Measurements from ENCODE around the gene PIP4K2A.
A peak's percentile ranks its signal among the peaks of the same experiment; 100 is the strongest.

Gene PIP4K2A

DNA sequence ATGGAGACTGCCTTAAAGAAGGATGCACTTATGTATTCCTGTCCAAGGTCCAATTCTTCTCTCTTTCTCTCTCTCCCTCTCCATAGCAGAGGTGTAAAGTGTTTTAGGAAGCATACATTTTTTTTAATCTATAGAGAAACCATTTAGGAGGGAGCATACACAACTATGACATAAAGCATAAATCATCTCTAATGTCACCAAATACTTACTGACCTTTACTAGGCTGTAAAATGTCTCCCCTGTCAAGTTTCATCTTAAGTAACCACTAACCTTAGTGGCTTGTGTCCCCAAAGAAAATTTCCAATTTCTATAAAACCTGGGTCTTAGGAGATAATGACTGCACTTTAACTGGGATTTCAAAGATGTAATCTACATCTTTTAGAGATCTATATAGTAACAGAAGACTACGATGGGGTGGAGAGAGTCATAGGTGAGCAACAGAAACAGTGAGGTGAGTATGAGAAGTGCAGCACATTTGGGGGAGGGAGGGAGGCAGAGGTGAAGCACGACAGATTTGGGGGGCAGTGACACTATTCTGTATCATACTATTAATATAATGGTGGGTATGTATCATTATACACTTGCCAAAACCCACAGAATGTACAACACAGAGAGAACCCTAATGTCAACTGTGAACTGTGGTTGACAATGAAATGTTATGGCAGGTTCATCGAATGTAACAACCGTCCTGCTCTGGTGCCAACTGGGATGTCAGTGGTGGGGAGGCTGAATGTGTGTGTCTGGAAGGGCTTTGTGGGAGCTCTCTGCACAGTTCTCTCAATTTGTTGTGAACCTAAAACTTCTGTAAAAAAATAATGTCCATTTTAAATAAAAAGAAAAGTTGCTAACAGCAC is 79.5 kb downstream of the PIP4K2A start:
- no peak for DNase-seq

DNA sequence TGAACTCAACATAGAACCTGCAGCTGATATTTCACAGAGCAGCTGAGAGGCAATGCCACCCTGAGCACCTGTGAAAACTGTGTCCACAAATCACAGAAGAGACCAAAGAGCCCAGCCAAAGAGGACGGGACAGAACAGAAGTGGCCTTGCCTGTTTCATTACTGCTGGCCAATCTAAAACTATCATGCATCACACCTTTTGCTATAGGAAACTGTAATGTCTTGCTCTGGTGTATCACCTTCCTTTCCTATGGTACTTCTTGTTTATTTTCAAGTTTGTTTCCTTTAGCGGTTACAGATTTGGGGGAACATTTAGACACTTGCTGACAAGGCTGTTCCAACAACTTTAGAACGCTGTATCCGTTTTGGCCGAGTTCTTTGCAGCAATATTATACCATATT is 80.3 kb downstream of the PIP4K2A start:
- no peak for DNase-seq

DNA sequence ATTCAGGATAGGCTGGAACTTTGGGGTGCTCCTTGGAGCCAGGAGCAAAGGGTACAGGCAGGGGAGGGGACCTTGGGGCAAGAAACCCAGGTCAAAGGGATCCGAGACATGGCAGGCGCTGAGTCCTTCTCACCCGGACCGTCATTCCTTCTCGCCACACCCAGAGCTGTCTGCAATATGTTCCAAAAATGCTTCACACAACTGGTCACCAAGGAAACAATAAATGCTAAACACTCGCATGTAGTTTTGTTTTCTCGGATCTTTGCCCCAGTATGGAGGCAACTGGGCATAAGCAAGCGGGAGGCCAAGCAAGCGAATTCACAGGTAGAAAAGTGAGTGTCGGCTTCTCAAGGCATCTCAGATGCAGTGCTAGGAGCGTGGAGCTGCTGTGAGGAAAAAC is 80.8 kb downstream of the PIP4K2A start:
- no peak for DNase-seq

DNA sequence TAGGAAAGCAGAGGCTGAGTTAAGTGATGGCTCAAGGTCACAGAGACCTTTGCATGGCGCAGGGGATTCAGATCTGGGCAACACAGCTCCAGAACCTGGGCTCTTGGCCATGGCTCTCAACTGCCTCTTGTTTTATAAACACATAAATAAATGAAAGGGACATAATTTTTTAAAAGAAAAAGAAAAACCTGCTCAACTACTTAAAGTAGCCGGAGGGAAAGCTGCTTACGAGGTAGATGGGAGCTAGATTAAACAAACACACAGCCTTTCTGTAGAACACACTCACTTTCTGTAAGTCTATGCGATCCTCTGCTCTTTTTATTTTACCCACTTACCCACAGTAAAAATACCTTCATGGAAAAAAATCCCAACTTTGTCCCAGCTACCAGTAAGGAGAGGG is 81.3 kb downstream of the PIP4K2A start:
- DNase-seq = no peak

GRCh38 chr10:22631646-22632278 is 82.6 kb downstream of the PIP4K2A start:
- DNase-seq = no peak

DNA sequence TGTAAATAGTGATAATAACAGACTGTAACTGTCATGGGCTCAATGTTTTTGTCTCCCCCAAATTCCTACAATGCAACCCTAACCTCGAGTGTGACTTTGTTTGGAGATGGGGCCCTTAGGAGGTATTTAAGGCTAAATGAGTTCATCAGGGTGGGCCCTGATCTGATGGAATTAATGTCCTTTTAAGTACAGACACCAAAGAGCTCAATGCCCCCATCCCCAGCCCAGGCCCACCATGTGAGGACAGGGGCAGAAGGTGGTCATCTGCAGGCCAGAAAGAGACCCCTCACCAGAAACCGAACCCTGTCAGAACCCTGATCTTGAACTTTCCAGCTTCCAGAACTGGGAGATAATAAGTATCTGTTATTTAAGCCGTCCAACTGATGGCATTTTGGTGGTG is 83.2 kb downstream of the PIP4K2A start:
- no peak for DNase-seq

DNA sequence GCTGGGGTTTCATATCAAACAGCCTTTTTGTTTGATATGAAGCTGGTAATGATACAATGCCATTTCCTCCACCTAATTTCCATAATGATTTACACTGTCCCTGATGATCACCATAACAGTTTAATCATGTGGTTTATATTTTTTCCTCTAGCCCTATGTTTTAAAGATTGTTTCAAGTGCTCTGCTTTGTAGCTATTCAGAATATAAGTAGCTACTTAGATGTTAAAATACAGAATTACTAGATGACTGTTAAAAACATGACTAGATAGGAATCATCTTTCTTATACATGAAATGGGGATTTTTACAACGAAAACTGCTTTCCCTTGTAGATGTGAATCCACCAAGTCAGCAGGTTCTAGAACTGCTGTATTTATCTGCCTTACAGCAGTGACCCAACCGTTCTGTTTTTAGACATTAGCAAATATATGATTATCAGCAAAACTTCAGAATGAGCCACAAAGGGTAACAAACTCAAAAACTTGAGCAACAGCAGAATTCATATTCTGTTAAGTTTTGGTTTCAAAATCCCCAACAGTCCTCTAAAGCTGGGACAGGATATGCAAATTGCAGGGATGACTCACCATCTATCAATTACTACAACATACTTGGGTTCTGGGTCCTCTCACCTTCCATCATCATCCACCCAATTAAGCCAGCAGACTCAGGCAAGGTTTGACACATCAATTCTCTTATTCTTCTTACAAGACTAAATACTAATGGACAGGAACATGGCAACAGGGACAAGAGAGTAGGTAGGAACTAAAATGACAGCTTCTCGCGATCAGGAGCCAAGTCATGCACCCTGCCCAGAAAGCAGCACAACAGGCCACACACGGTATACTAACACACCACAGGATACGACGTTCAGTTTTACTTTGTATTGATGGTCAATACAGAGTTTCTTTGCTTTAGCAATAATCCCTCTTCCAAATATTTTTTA is 83.9 kb downstream of the PIP4K2A start:
- peak; percentile 55 for DNase-seq

GRCh38 chr10:22629852-22630233 is 84.5 kb downstream of the PIP4K2A start:
- no peak for DNase-seq

DNA sequence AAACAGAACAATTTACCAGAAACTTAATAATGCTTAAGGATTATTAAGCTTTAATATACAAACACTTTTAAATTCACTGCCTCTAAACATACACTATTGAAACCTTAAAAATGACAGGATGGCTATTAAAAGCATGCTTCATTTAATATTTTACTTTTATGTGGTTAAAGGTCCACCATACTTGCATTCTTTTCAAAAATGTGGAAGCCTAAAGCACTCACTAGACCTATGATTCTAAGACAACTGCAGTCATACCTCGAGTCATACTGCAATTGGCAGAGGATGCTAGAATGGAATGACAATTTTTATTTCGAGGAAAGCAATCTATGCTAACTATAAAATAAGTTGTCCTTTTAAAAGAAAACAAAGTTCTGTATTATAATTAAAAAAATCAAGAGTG is 85.3 kb downstream of the PIP4K2A start:
- no peak for DNase-seq

GRCh38 chr10:22628309-22628708 is 86.1 kb downstream of the PIP4K2A start:
- DNase-seq = no peak

DNA sequence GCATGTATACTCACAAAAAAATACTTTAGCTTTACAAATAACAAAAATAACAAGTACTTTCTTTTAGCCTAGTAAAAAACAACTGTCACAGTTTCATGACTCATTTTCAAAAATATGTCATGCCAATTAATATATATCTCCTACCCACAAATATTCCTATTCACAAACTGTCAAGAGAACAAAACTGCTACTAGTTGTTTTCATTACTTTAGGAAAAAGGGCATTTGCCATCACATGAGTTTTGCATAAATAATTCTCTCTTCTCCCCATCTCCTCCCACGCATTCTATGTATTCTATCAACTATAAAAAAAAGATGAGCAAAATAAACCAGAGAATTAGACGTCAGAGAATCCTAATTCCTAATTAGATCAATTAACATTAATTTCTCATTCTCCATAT is 87.6 kb downstream of the PIP4K2A start:
- no peak for DNase-seq

- DNase-seq = no peak
Observed at GRCh38 chr10:22625516-22626290, 88.7 kb downstream of the PIP4K2A start.

DNA sequence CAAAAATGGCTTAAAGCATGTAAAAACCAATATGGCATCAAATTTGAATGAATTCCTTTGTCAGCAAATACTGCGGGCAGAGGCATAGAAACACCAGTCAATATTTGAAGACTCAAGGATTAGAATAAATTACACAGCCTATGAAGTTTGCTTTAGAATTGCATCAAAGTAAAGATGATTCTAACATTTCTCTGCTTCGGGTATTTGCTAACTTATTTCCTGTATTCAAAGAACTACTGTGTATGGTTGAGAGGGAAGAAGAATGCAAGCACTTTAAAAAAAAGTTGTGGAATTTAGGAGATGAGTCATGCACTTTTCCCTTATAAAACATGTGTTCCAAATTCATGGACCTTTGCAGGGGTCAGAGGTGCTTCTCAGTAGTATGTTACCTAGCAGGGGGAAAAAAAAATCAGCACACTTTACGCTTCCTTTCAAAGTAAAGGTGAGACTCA is 90.1 kb downstream of the PIP4K2A start:
- no peak for DNase-seq

GRCh38 chr10:22623633-22624253 is 90.6 kb downstream of the PIP4K2A start:
- no peak for DNase-seq

GRCh38 chr10:22622242-22622806 is 92.1 kb downstream of the PIP4K2A start:
- no peak for DNase-seq

DNA sequence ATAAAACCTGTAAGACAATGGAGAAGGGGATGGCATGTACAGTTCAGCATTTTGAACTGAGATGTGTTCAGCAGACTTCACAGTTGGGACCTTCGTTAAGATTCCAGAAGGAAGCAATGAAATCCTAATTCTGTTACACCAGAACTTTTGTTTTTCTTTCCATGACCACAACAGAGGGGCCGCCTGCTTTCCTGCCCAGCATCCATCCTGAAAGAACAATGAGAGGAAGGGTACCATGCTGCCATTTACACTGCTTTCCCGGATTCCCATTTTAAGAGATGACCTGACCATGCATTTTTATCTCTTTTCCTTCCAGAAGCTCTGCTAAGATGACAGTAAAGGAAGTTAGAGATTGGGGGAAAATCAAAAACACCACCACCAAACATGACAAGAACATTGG is 92.7 kb downstream of the PIP4K2A start:
- no peak for DNase-seq

GRCh38 chr10:22620929-22621328 is 93.4 kb downstream of the PIP4K2A start:
- no peak for DNase-seq

DNA sequence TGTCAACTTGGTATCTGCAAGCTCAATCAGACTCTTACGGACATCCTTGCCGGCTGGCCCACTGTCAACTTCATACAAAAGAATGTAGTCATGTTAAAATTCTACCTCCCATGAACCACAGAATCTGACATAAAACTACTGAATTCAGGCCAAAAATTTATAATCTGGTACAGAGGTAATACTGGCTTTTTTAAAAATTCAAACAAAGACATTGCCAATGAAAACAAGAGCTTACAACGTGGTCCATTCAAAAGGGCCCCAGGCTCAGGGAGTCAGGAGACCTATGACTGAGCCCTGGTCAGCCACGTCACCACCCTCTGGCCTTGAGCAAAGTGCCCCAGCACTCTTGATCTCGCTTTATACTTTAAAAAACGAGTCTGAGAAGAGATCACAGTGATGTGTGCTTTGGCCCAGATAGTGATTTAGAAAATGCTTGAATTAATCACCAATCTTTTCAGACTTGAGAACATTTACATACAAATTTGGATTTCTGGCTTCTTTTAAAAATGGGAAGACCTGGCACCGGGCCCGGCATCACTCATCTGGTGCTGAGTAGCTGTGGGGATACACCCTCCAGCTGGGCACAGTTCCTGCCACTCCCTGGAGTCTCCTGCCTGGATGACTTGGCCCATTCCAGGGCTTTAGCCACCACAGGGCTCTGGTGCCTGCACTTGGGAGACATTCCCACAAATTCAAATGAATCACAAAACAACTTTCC is 94.1 kb downstream of the PIP4K2A start:
- DNase-seq = no peak

GRCh38 chr10:22619101-22619500 is 95.3 kb downstream of the PIP4K2A start:
- no peak for DNase-seq

- DNase-seq = no peak
Observed at GRCh38 chr10:22618078-22618785, 96.1 kb downstream of the PIP4K2A start.
